Epithelial cell of prostate (primary cell): ENCODE results near the gene CLCN3.
"Not testable (repeated sequence)": the region's sequence is repeated elsewhere in the genome, so short reads cannot be mapped to it uniquely, and the experiment has no call there.

Experiments
- DNase-seq: peaks from one replicate; pipeline ENCODE4 v3.0.0-alpha.2; 2011; ENCODE audit warnings: low read depth, low spot score
- H3K27ac ChIP-seq: fragments of 450-650 bp; 2 replicates; pipeline ENCODE4 v1.5.1; 2017; ENCODE audit warnings: mild to moderate bottlenecking

The CLCN3 gene

GRCh38 chr4:169619958-169620879 is at the start of gene CLCN3:
CLCN3 (plus strand) TSS chr4:169620578; CDS start chr4:169635929, 15,351 bp downstream.
- H3K27ac ChIP-seq, result peak within 1 kb of the TSS; percentile 92
- DNase-seq, result peak; percentile 85

- DNase-seq, result not testable (repeated sequence)
- H3K27ac ChIP-seq, result peak overlapping the region; percentile 22
Observed at GRCh38 chr4:169571012-169571411, 49.4 kb upstream of the CLCN3 start.

GRCh38 chr4:169571435-169571834 is 48.9 kb upstream of the CLCN3 start:
- DNase-seq, result peak; percentile 77
- H3K27ac ChIP-seq, result peak overlapping the region; percentile 22

GRCh38 chr4:169573889-169574288 is 46.5 kb upstream of the CLCN3 start:
- no peak overlapping the region for H3K27ac ChIP-seq
- no peak for DNase-seq

- DNase-seq, result no peak
- no peak overlapping the region for H3K27ac ChIP-seq
Observed at GRCh38 chr4:169582203-169582602, 38.2 kb upstream of the CLCN3 start.

GRCh38 chr4:169582706-169583105 is 37.7 kb upstream of the CLCN3 start:
- no peak overlapping the region for H3K27ac ChIP-seq
- no peak for DNase-seq

GRCh38 chr4:169583563-169583962 is 36.8 kb upstream of the CLCN3 start:
- H3K27ac ChIP-seq, result no peak overlapping the region
- DNase-seq, result no peak

- no peak overlapping the region for H3K27ac ChIP-seq
- DNase-seq, result no peak
Observed at GRCh38 chr4:169593050-169593560, 27.3 kb upstream of the CLCN3 start.

GRCh38 chr4:169594560-169595195 is 25.7 kb upstream of the CLCN3 start:
- H3K27ac ChIP-seq, result no peak overlapping the region
- no peak for DNase-seq

- no peak for DNase-seq
- H3K27ac ChIP-seq, result no peak overlapping the region
Observed at GRCh38 chr4:169601016-169601771, 19.2 kb upstream of the CLCN3 start.

GRCh38 chr4:169603312-169603711 is 17.1 kb upstream of the CLCN3 start:
- DNase-seq, result no peak
- no peak overlapping the region for H3K27ac ChIP-seq

GRCh38 chr4:169604131-169604900 is 16.1 kb upstream of the CLCN3 start:
- DNase-seq, result no peak
- no peak overlapping the region for H3K27ac ChIP-seq

GRCh38 chr4:169604903-169605331 is 15.5 kb upstream of the CLCN3 start:
- no peak overlapping the region for H3K27ac ChIP-seq
- DNase-seq, result no peak

GRCh38 chr4:169611157-169611556 is 9.2 kb upstream of the CLCN3 start:
- H3K27ac ChIP-seq, result no peak overlapping the region
- DNase-seq, result no peak

- DNase-seq, result peak; percentile 33
- peak within 1 kb of the TSS; percentile 88 for H3K27ac ChIP-seq
Observed at GRCh38 chr4:169611991-169612870, 8.1 kb upstream of the CLCN3 start, which contains the start of gene NEK1. NEK1 (minus strand) TSS chr4:169612583; CDS start chr4:169602630, 9,953 bp downstream.

GRCh38 chr4:169612871-169613859 is 7.2 kb upstream of the CLCN3 start:
- peak overlapping the region; percentile 88 for H3K27ac ChIP-seq
- no peak for DNase-seq

GRCh38 chr4:169615467-169616106 is 4.8 kb upstream of the CLCN3 start:
- peak; percentile 60 for DNase-seq
- no peak overlapping the region for H3K27ac ChIP-seq
